ENCODE data around the gene INAVA.

GRCh38 chr1:200890027-200890426, 4.7 kb upstream of the INAVA start:
- TF ChIP-seq, protein P1, sequence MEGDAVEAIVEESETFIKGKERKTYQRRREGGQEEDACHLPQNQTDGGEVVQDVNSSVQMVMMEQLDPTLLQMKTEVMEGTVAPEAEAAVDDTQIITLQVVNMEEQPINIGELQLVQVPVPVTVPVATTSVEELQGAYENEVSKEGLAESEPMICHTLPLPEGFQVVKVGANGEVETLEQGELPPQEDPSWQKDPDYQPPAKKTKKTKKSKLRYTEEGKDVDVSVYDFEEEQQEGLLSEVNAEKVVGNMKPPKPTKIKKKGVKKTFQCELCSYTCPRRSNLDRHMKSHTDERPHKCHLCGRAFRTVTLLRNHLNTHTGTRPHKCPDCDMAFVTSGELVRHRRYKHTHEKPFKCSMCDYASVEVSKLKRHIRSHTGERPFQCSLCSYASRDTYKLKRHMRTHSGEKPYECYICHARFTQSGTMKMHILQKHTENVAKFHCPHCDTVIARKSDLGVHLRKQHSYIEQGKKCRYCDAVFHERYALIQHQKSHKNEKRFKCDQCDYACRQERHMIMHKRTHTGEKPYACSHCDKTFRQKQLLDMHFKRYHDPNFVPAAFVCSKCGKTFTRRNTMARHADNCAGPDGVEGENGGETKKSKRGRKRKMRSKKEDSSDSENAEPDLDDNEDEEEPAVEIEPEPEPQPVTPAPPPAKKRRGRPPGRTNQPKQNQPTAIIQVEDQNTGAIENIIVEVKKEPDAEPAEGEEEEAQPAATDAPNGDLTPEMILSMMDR (IDR thresholded peaks at IDR 0.05; ENCODE audit: low read depth, low read length, missing input control) = no peak
- no peak for TF ChIP-seq SP1 (IDR thresholded peaks at IDR 0.05)
- no peak for TF ChIP-seq RAD21 (IDR thresholded peaks at IDR 0.05)

Measured in liver (tissue), 3 donors.